Peyer's patch (tissue), 4 donors: ENCODE results near the gene DUSP19. TPM values are rescaled to one million over a fixed set of nuclear protein-coding genes. Genes with fewer than 3 reads are reported as not detected.

Experiments used
- DNase-seq, 3 donors: peaks; one replicate each; pipeline ENCODE4 v3.0.0-alpha.2; 2017 to 2019
- H3K27ac ChIP-seq, 4 donors: fragments of 200-600 bp; sonication (generic); one replicate each; pipeline ENCODE4 v1.5.1; 2016 to 2019
- H3K27me3 ChIP-seq, 2 donors: fragments of 200-600 bp; sonication (generic); one replicate each; pipeline ENCODE4 v1.5.1; 2019
- H3K36me3 ChIP-seq, 3 donors: fragments of 200-600 bp; sonication (generic); one replicate each; pipeline ENCODE4 v1.5.1; 2016 to 2019
- H3K4me1 ChIP-seq, 4 donors: fragments of 200-600 bp; sonication (generic); one replicate each; pipeline ENCODE4 v1.5.1; 2016 to 2019
- H3K4me3 ChIP-seq, 4 donors: fragments of 200-600 bp; sonication (generic); 1 replicate in 3 of 4; 2 replicates in 1 of 4; pipeline ENCODE4 v1.5.1; 2016 to 2019; ENCODE audit warnings: mild to moderate bottlenecking in 1 of 4
- H3K9me3 ChIP-seq, 4 donors: fragments of 200-600 bp; sonication (generic); one replicate each; pipeline ENCODE4 v1.5.1; 2016 to 2019; ENCODE audit warnings: mild to moderate bottlenecking in 1 of 4
- POLR2A ChIP-seq, 2 donors: fragments of 450-650 bp; IDR thresholded peaks; one replicate each; pipeline ENCODE4 v1.5.1; 2017; ENCODE audit warnings: antibody characterized with exemption in 2 of 2, mild to moderate bottlenecking in 2 of 2, moderate library complexity in 2 of 2
- total RNA-seq, 4 donors: library from RNA; depleted of rRNA; stranded (reverse); fragments of >200 nt; gene quantifications; one replicate each; pipeline ENCODE4 v1.1.0, GENCODE V29; 2016
- TF ChIP-seq, protein P1 (sequence below), 6 experiments: fragments of 450-650 bp in 4 of 6; fragments of 200-600 bp in 2 of 6; sonication (generic) in 1 of 6; IDR thresholded peaks; one replicate each; pipeline ENCODE4 v1.5.1; 2017 to 2019; ENCODE audit warnings: antibody characterized with exemption in 6 of 6, mild to moderate bottlenecking in 3 of 6, moderate library complexity in 1 of 6

Gene DUSP19, protein sequence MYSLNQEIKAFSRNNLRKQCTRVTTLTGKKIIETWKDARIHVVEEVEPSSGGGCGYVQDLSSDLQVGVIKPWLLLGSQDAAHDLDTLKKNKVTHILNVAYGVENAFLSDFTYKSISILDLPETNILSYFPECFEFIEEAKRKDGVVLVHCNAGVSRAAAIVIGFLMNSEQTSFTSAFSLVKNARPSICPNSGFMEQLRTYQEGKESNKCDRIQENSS
- total RNA-seq, result 1 to 10 TPM in 3 of 4 donors, under 1 TPM in 1; 0.28 to 2.5 (median 1.7) TPM

DNA sequence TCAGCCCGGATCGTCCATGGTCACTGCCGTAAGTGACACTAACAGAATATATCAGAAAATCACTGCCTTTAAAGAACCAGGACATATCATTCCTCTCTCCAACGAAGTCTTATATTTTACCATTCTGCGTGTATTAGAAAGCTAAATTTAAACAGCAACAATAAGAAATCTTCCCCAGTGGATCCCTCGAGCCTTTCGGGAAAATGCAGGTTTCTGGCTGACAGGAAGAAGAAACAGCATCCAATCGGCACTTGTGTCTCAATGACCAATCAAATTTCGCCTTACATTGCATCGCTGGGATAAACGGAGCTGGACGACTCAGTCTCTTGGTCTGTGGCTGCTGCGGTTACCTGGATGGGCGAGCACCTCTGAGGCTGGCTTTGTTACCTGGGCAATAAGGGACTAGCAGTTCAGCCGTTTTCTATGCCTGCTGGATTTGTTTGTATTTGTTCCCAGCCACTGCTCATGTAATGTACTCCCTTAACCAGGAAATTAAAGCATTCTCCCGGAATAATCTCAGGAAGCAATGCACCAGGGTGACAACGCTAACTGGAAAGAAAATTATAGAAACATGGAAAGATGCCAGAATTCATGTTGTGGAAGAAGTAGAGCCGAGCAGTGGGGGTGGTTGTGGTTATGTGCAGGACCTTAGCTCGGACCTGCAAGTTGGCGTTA lies at the start of gene DUSP19:
Gene DUSP19, plus strand, starts transcription at position 284 of the 675 bp plus-strand sequence. Its CDS starts 187 bp downstream, at position 471.
- no peaks in the 10 kb centered on the region for H3K36me3 ChIP-seq
- peak within 1 kb of the TSS; percentile 57 to 82 (median 76) for H3K27ac ChIP-seq
- H3K4me1 ChIP-seq, result peaks cover 0 to 4% (median 0%) of the 10 kb centered on the region in 4 donors
- peak; percentile 42 to 86 for TF ChIP-seq POLR2A (IDR thresholded peaks at IDR 0.05)
- TF ChIP-seq, protein P1, sequence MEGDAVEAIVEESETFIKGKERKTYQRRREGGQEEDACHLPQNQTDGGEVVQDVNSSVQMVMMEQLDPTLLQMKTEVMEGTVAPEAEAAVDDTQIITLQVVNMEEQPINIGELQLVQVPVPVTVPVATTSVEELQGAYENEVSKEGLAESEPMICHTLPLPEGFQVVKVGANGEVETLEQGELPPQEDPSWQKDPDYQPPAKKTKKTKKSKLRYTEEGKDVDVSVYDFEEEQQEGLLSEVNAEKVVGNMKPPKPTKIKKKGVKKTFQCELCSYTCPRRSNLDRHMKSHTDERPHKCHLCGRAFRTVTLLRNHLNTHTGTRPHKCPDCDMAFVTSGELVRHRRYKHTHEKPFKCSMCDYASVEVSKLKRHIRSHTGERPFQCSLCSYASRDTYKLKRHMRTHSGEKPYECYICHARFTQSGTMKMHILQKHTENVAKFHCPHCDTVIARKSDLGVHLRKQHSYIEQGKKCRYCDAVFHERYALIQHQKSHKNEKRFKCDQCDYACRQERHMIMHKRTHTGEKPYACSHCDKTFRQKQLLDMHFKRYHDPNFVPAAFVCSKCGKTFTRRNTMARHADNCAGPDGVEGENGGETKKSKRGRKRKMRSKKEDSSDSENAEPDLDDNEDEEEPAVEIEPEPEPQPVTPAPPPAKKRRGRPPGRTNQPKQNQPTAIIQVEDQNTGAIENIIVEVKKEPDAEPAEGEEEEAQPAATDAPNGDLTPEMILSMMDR (IDR thresholded peaks at IDR 0.05), result peak in 1 of 6 experiments; percentile 8
- H3K27me3 ChIP-seq, result no peaks in the 10 kb centered on the region
- peak within 1 kb of the TSS; percentile 53 to 72 (median 61) for H3K4me3 ChIP-seq
- DNase-seq, result peak; percentile 81 to 97 (median 83)
- H3K9me3 ChIP-seq, result no peaks in the 10 kb centered on the region

DNA sequence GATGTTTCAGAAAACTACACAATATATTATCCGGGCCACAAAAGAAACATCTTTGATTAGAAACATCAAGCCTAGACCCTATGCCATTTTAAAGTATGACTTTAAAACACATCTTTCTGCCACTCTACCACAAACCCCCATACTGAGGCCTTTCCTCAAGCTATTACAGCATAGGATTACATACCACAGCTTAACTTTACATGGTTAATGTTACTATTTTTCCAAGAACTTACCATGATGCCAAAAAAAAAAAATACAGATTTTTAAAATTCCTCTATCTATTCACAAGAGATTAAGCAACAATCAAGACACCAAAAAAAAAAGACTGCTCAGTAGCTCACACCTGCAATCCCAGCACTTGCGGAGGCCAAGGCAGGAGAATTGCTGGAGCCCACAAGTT lies 49.3 kb upstream of the DUSP19 start:
- no peak for DNase-seq
- no peak overlapping the region for H3K4me3 ChIP-seq
- H3K36me3 ChIP-seq, result no peaks in the 10 kb centered on the region
- H3K4me1 ChIP-seq, result peaks cover 0 to 24% (median 0%) of the 10 kb centered on the region in 4 donors
- H3K27me3 ChIP-seq, result no peaks in the 10 kb centered on the region
- TF ChIP-seq POLR2A (IDR thresholded peaks at IDR 0.05), result no peak
- TF ChIP-seq, protein P1 (IDR thresholded peaks at IDR 0.05), result no peak
- no peak overlapping the region for H3K27ac ChIP-seq
- no peaks in the 10 kb centered on the region for H3K9me3 ChIP-seq

DNA sequence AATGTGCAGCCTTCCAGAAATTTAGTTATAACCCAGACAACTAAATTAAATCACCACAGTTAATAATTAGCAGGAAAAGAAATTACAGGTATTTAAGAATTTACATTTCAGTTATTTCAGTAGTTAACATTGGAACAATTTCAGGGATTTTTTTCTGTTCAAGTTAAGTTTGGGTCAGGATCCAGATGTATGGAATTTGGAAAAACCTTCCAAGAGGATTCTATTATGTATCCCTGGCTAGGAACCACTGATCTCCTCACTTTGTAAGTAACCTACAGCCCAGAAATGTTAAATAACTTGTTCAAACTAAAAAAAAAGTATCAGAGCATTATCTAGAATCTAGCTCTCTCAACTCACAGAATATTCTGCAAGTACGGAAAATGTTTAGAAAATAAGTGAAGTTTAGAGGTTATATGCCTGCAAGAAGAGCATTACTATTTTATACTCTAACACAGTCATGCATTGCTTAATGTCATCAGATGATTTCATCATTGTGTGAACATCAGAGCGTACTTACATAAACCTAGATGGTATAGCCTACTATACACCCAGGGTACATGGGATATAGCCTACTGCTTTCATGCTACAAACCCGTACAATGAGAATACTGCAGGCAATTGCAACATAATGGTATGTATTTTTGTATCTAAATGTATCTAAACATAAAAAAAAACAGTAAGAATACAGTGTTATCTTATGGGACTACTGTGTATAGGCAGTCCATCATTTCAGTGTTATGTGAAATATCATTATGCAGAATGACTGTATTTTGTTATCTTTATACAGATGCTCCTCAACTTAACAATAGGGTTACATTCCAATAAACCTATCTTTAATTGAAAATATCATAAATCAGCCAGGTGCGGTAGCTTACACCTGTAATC lies 46.4 kb upstream of the DUSP19 start:
- H3K9me3 ChIP-seq, result no peaks in the 10 kb centered on the region
- no peak for DNase-seq
- H3K36me3 ChIP-seq, result no peaks in the 10 kb centered on the region
- H3K27me3 ChIP-seq, result no peaks in the 10 kb centered on the region
- peaks cover 0 to 45% (median 0%) of the 10 kb centered on the region in 4 donors for H3K4me1 ChIP-seq
- no peak overlapping the region for H3K27ac ChIP-seq
- TF ChIP-seq POLR2A (IDR thresholded peaks at IDR 0.05), result no peak
- TF ChIP-seq, protein P1 (IDR thresholded peaks at IDR 0.05), result no peak
- H3K4me3 ChIP-seq, result no peak overlapping the region

GRCh38 chr2:183033951-183034350 lies 44.6 kb upstream of the DUSP19 start:
- TF ChIP-seq, protein P1 (IDR thresholded peaks at IDR 0.05), result no peak
- TF ChIP-seq POLR2A (IDR thresholded peaks at IDR 0.05), result no peak
- Histone ChIP-seq H3K36me3 (no peaks in the 10 kb centered on the region), H3K9me3 (peaks cover 0 to 6% (median 0%) of the 10 kb centered on the region in 4 donors), H3K4me1 (peaks cover 0 to 45% (median 10%) of the 10 kb centered on the region in 4 donors), H3K4me3 (no peak overlapping the region), H3K27me3 (no peaks in the 10 kb centered on the region), H3K27ac (no peak overlapping the region)
- DNase-seq, result no peak

DNA sequence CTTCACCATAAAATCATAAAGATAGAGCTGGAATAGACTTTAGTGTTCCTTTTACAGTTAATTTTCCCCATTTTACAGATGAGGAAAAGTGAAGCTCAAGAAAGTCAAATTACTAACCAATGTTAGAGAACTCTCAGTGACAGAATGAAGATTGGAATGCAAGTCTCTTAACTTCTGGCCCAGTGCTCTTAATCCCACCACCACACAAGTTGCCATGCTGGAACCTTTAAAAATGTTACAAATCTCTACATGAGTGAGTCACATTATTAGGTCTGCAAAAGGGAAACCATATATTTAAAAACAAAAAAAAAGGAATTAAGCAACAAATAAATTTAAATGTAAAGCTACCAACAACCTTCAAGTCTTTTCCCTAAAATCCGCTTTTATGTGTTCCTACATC lies 43.7 kb upstream of the DUSP19 start:
- peaks cover 0 to 48% (median 12%) of the 10 kb centered on the region in 4 donors for H3K4me1 ChIP-seq
- H3K27ac ChIP-seq, result no peak overlapping the region

More for the DNA sequence above, 43.7 kb upstream of the DUSP19 start:
- TF ChIP-seq, protein P1 (IDR thresholded peaks at IDR 0.05), result no peak
- TF ChIP-seq POLR2A (IDR thresholded peaks at IDR 0.05), result no peak
- Histone ChIP-seq H3K36me3 (no peaks in the 10 kb centered on the region), H3K4me3 (no peak overlapping the region), H3K9me3 (peaks cover 0 to 6% (median 0%) of the 10 kb centered on the region in 4 donors), H3K27me3 (no peaks in the 10 kb centered on the region)
- DNase-seq, result no peak
